Testis (tissue), 3 donors: Measurements from ENCODE around the gene PNKP. TPM values are rescaled to one million over a fixed set of nuclear protein-coding genes. Genes with fewer than 3 reads are reported as not detected.
A peak's percentile ranks its signal among the peaks of the same experiment; 100 is the strongest.
"Not testable (repeated sequence)": the region's sequence is repeated elsewhere in the genome, so short reads cannot be mapped to it uniquely, and the experiment has no call there.

ENCODE experiments used
- DNase-seq: peaks from one replicate; pipeline ENCODE4 v3.0.0-alpha.2; 2019
- H3K27ac ChIP-seq, 2 donors: fragments of 200-600 bp; sonication (generic); one replicate each; pipeline ENCODE4 v1.5.1; 2019
- H3K27me3 ChIP-seq: fragments of 200-600 bp; sonication (generic); one replicate; pipeline ENCODE4 v1.5.1; 2019
- H3K36me3 ChIP-seq: fragments of 200-600 bp; sonication (generic); one replicate; pipeline ENCODE4 v1.5.1; 2017; ENCODE audit warnings: low read depth; ENCODE audit errors: missing control alignments
- H3K4me1 ChIP-seq: fragments of 200-600 bp; sonication (generic); one replicate; pipeline ENCODE4 v1.5.1; 2019
- H3K4me3 ChIP-seq, 2 donors: fragments of 200-600 bp; sonication (generic); one replicate each; pipeline ENCODE4 v1.5.1; 2017 to 2019
- H3K9me3 ChIP-seq: fragments of 200-600 bp; sonication (generic); one replicate; pipeline ENCODE4 v1.5.1; 2017
- CTCF ChIP-seq, 3 experiments: fragments of 450-650 bp in 2 of 3; fragments of 200-600 bp in 1 of 3; sonication (generic) in 1 of 3; IDR thresholded peaks; one replicate each; pipeline ENCODE4 v1.5.1; 2016 to 2019; ENCODE audit warnings: antibody characterized with exemption in 3 of 3, mild to moderate bottlenecking in 2 of 3, moderate library complexity in 1 of 3
- POLR2A ChIP-seq: fragments of 450-650 bp; IDR thresholded peaks from one replicate; pipeline ENCODE4 v1.6.1; 2017; ENCODE audit warnings: antibody characterized with exemption, mild to moderate bottlenecking, moderate library complexity
- WGBS, 2 donors: methylation state at CpG; one replicate each; pipeline ENCODE4 v1.1.5; 2018; 5-methylcytosine and 5-hydroxymethylcytosine counted together
- intact Hi-C: fragments of 100-400 bp; cut with DNase I; formaldehyde crosslinking; loops from one replicate; pipeline ENCODE4 v1.15.1; 2023; ENCODE audit warnings: low total_unique reads
- polyA plus RNA-seq: library from polyadenylated mRNA; stranded (reverse); fragments of 350-450 nt; fragmentation: Illumina TruSeq; extraction: RNeasy Lipid Tissue Mini Kit (QIAGEN cat#74804); gene quantifications from one replicate; pipeline ENCODE4 v1.2.3, GENCODE V29; 2014; ENCODE audit warnings: low read depth, low replicate concordance; ENCODE audit not compliant: insufficient read depth
- total RNA-seq, 2 donors: library from RNA; depleted of rRNA; stranded (reverse); fragments of >200 nt; gene quantifications; one replicate each; pipeline ENCODE4 v1.2.3, GENCODE V29; 2016

The PNKP gene
- total and polyA plus RNA-seq, 3 donors from 2014 or later = 45.5 to 125 (median 110) TPM

DNA sequence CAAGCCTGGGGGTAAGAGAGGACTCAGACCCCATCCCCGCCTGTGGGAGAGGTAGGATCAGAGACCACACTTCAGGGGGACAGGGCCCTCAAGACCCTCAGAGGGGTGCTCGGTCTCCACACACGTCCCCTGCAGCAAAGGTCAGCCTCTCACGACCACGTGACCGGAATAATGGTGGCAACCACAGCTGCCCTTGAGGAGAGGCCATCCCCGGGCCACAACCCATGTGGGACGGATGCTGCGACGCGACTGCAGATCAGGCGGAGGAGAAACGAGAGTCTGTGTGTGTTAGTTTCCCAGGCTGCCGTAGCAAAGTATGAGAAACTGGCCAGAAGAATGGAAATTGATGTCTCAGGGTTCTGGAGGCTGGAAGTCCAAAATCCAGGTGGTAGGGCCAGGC, 40.3 kb downstream of the PNKP start:
- WGBS, 2 donors = 80 to 94% methylated on average over 9 to 14 of the region's 14 CpGs
- TF ChIP-seq POLR2A = no peak
- no peak for TF ChIP-seq CTCF (IDR thresholded peaks at IDR 0.05)
- Histone ChIP-seq H3K27me3 (no peaks in the 10 kb centered on the region), H3K36me3 (no peaks in the 10 kb centered on the region), H3K4me3 (no peak overlapping the region), H3K27ac (no peak overlapping the region), H3K9me3 (no peaks in the 10 kb centered on the region), H3K4me1 (peaks cover 13% of the 10 kb centered on the region)
- DNase-seq = no peak
- intact Hi-C loops = no loop called here

DNA sequence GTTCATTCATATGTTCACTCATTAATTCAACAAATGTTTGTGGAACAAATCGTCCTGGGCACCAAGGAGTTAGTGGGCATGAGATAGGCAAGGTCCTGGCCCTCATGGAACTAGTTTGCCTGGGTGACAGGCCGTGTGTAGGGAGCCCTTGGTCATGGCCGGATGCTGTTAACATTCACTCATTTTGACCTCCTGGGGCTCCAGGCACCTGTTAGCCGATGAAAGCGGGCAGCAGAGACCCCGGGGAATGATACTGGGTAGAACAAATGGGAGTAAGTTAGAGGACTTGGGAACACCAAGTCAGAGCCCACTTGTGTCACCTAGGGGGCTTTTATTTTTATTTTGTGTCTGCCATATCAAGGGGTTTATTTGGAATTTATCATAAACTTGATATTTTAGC, 42.7 kb downstream of the PNKP start:
- no peak for DNase-seq
- Histone ChIP-seq H3K27ac (no peak overlapping the region), H3K27me3 (no peaks in the 10 kb centered on the region), H3K36me3 (no peaks in the 10 kb centered on the region), H3K9me3 (no peaks in the 10 kb centered on the region), H3K4me1 (peaks cover 25% of the 10 kb centered on the region), H3K4me3 (no peak overlapping the region)
- 76 to 79% methylated on average over 6 of the region's 6 CpGs for WGBS, 2 donors
- intact Hi-C loops = no loop called here
- TF ChIP-seq CTCF (IDR thresholded peaks at IDR 0.05) = no peak
- TF ChIP-seq POLR2A = no peak

- H3K27me3 ChIP-seq = no peaks in the 10 kb centered on the region
- H3K36me3 ChIP-seq = no peaks in the 10 kb centered on the region
- intact Hi-C loops = no loop called here
Measured at GRCh38 chr19:49823472-49823871, 43.9 kb downstream of the PNKP start.

DNA sequence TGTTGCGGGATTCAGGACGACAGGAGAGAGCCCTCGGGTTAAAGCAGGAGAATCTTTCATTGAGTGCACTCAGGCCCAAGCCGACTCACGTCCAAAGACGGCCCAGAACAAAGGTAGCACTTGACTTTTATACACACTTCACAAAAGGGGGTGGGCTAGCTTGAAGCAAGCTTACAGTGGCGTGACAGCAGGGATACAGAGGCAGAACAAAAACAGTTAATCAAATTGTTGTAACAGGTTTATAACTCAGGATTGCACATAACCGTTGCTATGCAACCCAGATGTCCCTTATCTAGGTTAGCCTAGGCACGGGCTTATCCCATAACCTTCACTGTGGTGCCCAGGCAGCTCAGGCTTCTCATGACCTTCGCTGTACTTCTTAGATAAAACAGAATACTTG, 47.3 kb downstream of the PNKP start:
- TF ChIP-seq CTCF (IDR thresholded peaks at IDR 0.05) = no peak
- no peak for TF ChIP-seq POLR2A
- Histone ChIP-seq H3K4me3 (peak overlapping the region in 1 of 2 donors; percentile 78), H3K36me3 (no peaks in the 10 kb centered on the region), H3K4me1 (peaks cover 27% of the 10 kb centered on the region), H3K27me3 (no peaks in the 10 kb centered on the region), H3K27ac (no peak overlapping the region), H3K9me3 (no peaks in the 10 kb centered on the region)
- 44 to 53% methylated on average over 10 of the region's 10 CpGs for WGBS, 2 donors
- DNase-seq = peak; percentile 86
- intact Hi-C loops = no loop called here

More at GRCh38 chr19:49823472-49823871, 43.9 kb downstream of the PNKP start:
- H3K27ac ChIP-seq = no peak overlapping the region
- H3K9me3 ChIP-seq = no peaks in the 10 kb centered on the region
- 70 to 90% methylated on average over 8 to 12 of the region's 12 CpGs for WGBS, 2 donors
- DNase-seq = no peak
- peaks cover 32% of the 10 kb centered on the region for H3K4me1 ChIP-seq
- H3K4me3 ChIP-seq = no peak overlapping the region
- TF ChIP-seq POLR2A = no peak
- TF ChIP-seq CTCF (IDR thresholded peaks at IDR 0.05) = no peak

DNA sequence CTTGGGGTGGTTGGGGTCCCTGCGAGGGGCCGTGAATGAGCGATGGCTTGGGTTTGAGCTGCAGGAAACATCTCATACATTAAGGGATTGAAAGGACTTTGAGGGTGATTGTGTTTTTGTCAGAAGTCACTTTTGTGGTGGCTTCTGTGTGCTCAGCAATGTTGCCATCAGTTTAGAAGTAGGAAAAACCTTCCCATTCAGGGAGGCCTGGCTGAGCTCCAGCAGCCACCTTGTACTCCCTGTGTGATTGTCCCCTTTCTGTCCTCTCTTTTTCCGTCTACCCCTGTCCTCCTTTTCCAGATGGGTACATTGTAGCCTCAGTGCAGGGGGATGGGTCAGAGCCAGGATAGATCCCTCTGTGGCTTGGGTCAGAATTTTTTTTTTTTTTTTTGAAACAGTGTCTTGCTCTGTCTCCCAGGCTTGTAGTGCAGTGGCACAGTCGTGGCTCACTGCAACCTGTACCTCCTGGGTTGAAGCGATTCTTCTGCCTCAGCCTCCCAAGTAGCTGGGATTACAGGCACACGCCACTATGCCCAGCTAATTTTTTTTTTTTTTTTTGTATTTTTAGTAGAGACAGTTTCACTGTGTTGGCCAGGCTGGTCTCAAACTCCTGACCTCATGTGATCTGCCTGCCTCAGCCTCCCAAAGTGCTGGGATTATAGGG, 47.8 kb downstream of the PNKP start:
- H3K4me1 ChIP-seq = peaks cover 27% of the 10 kb centered on the region
- H3K4me3 ChIP-seq = peak overlapping the region; percentile 78 to 92
- H3K9me3 ChIP-seq, intact Hi-C loops, H3K36me3 ChIP-seq, H3K27me3 ChIP-seq: not testable (repeated sequence)
- peak overlapping the region; percentile 95 to 98 for H3K27ac ChIP-seq
- 36 to 48% methylated on average over 7 of the region's 7 CpGs for WGBS, 2 donors
- DNase-seq = peak; percentile 84
